ENCODE results near the gene NAALADL2. TPM values are rescaled to one million over a fixed set of nuclear protein-coding genes. Genes with fewer than 3 reads are reported as not detected.

Gene NAALADL2
- total and polyA plus RNA-seq, 2 donors (not counting 1 experiment from before 2014, with no cell fraction given) = not detected

GRCh38 chr3:175248832-175249231 lies 389.7 kb downstream of the NAALADL2 start:
- no peak overlapping the region for H3K4me3 ChIP-seq (ENCODE audit: control extremely low read depth in 1 of 5, extremely low read depth in 1 of 5, insufficient read depth in 1 of 5, low read depth in 2 of 5, low read length in 4 of 5)
- TF ChIP-seq EZH2 (IDR thresholded peaks at IDR 0.05; ENCODE audit: borderline replicate concordance, insufficient read depth, low read depth, low read length, poor library complexity, severe bottlenecking) (no peak), CTCF (IDR thresholded peaks at IDR 0.05) (no peak)
- CTCF ChIA-PET = no interaction called here

GRCh38 chr3:175255698-175256097 lies 396.6 kb downstream of the NAALADL2 start:
- CTCF ChIA-PET = no interaction called here

More at GRCh38 chr3:175248832-175249231, 389.7 kb downstream of the NAALADL2 start:
- no peaks in the 10 kb centered on the region for H3K36me3 ChIP-seq (replicated peaks in 1 of 2; ENCODE audit: control extremely low read depth in 1 of 2, control insufficient read depth in 1 of 2, extremely low read depth in 1 of 2, insufficient read depth in 2 of 2, low read length in 1 of 2)
- WGBS (ENCODE audit: insufficient coverage) = no CpG with 5 or more reads among the region's 2 CpGs
- no peak overlapping the region for H3K27ac ChIP-seq (ENCODE audit: low read length in 2 of 2)
- intact Hi-C loops (cut with micrococcal nuclease) = no loop called here
- peaks cover 4% of the 10 kb centered on the region for H3K9me3 Mint-ChIP-seq (ENCODE audit: insufficient read depth)
- no peak overlapping the region for H3K27ac Mint-ChIP-seq
- H3K27me3 Mint-ChIP-seq = no peaks in the 10 kb centered on the region
- H2AFZ ChIP-seq (ENCODE audit: insufficient read depth, low read depth, low read length, poor library complexity, severe bottlenecking) = no peak overlapping the region
- POLR2A ChIA-PET = no interaction called here
- no peak overlapping the region for H3K4me2 ChIP-seq (replicated peaks; ENCODE audit: low read depth, low read length, poor library complexity, severe bottlenecking)
- H3K4me3 Mint-ChIP-seq = no peak overlapping the region
- H3K9me3 ChIP-seq (ENCODE audit: control extremely low read depth in 1 of 3, control insufficient read depth in 2 of 3, insufficient read depth in 1 of 3, low read length in 2 of 3) = peaks cover 0 to 2% (median 0%) of the 10 kb centered on the region in 3 donors
- no peaks in the 10 kb centered on the region for H3K79me2 ChIP-seq (ENCODE audit: control insufficient read depth, insufficient read depth, low read length)
- no peak for DNase-seq
- ATAC-seq (ENCODE audit: low read depth) = no peak
- H3K27me3 ChIP-seq (replicated peaks in 1 of 4; ENCODE audit: control extremely low read depth in 1 of 4, control insufficient read depth in 3 of 4, insufficient read depth in 4 of 4, low read length in 3 of 4) = no peaks in the 10 kb centered on the region
- H3K9ac ChIP-seq (ENCODE audit: low read length) = no peak overlapping the region
- no peaks in the 10 kb centered on the region for H3K4me1 Mint-ChIP-seq
- no peaks in the 10 kb centered on the region for H4K20me1 ChIP-seq (ENCODE audit: control insufficient read depth, insufficient read depth, low read length, poor library complexity, severe bottlenecking)
- H3K4me1 ChIP-seq (ENCODE audit: control insufficient read depth in 2 of 2, insufficient read depth in 2 of 2, low read length in 2 of 2) = no peaks in the 10 kb centered on the region

More at GRCh38 chr3:175255698-175256097, 396.6 kb downstream of the NAALADL2 start:
- no peak for ATAC-seq (ENCODE audit: low read depth)
- TF ChIP-seq EZH2 (IDR thresholded peaks at IDR 0.05; ENCODE audit: borderline replicate concordance, insufficient read depth, low read depth, low read length, poor library complexity, severe bottlenecking) = no peak
- no peak for TF ChIP-seq CTCF (IDR thresholded peaks at IDR 0.05)
- Mint-ChIP-seq H3K27me3 (no peaks in the 10 kb centered on the region), H3K4me3 (no peak overlapping the region), H3K27ac (no peak overlapping the region), H3K4me1 (no peaks in the 10 kb centered on the region), H3K9me3 (ENCODE audit: insufficient read depth) (peaks cover 9% of the 10 kb centered on the region)
- Histone ChIP-seq H3K27me3 (replicated peaks in 1 of 4; ENCODE audit: control extremely low read depth in 1 of 4, control insufficient read depth in 3 of 4, insufficient read depth in 4 of 4, low read length in 3 of 4) (no peaks in the 10 kb centered on the region), H4K20me1 (ENCODE audit: control insufficient read depth, insufficient read depth, low read length, poor library complexity, severe bottlenecking) (no peaks in the 10 kb centered on the region), H3K27ac (ENCODE audit: low read length in 2 of 2) (no peak overlapping the region), H3K79me2 (ENCODE audit: control insufficient read depth, insufficient read depth, low read length) (no peaks in the 10 kb centered on the region), H2AFZ (ENCODE audit: insufficient read depth, low read depth, low read length, poor library complexity, severe bottlenecking) (no peak overlapping the region), H3K9me3 (ENCODE audit: control extremely low read depth in 1 of 3, control insufficient read depth in 2 of 3, insufficient read depth in 1 of 3, low read length in 2 of 3) (peaks cover 0 to 4% (median 0%) of the 10 kb centered on the region in 3 donors), H3K4me1 (ENCODE audit: control insufficient read depth in 2 of 2, insufficient read depth in 2 of 2, low read length in 2 of 2) (no peaks in the 10 kb centered on the region), H3K36me3 (replicated peaks in 1 of 2; ENCODE audit: control extremely low read depth in 1 of 2, control insufficient read depth in 1 of 2, extremely low read depth in 1 of 2, insufficient read depth in 2 of 2, low read length in 1 of 2) (no peaks in the 10 kb centered on the region), H3K4me3 (ENCODE audit: control extremely low read depth in 1 of 5, extremely low read depth in 1 of 5, insufficient read depth in 1 of 5, low read depth in 2 of 5, low read length in 4 of 5) (no peak overlapping the region), H3K9ac (ENCODE audit: low read length) (no peak overlapping the region), H3K4me2 (replicated peaks; ENCODE audit: low read depth, low read length, poor library complexity, severe bottlenecking) (no peak overlapping the region)
- POLR2A ChIA-PET = no interaction called here
- DNase-seq = no peak
- intact Hi-C loops (cut with micrococcal nuclease) = no loop called here
- WGBS (ENCODE audit: insufficient coverage) = 100% methylated on average over 1 of the region's 1 CpG

Data from B cell (primary cell).